ENCODE results near the gene FLNB. TPM values are rescaled to one million over a fixed set of nuclear protein-coding genes. Genes with fewer than 3 reads are reported as not detected.

The FLNB gene
- total and polyA plus RNA-seq, 2 of the 13 experiments (the other 11 are each of a cell fraction or from before 2014, with no cell fraction given), result 106 to 130 TPM

GRCh38 chr3:58102976-58103451 is 94.8 kb downstream of the FLNB start (continued):
- TF ChIP-seq ZNF646 (CRISPR knock-in tag; IDR thresholded peaks at IDR 0.05) (peak; percentile 86), FUBP1 (CRISPR knock-in tag; IDR thresholded peaks at IDR 0.05; ENCODE audit: borderline replicate concordance) (no peak), ZFP62 (CRISPR knock-in tag; IDR thresholded peaks at IDR 0.05) (no peak), ZNF609 (CRISPR knock-in tag; IDR thresholded peaks at IDR 0.05; ENCODE audit: borderline replicate concordance) (peak; percentile 75; the same call in 1 of the 2 replicates), HOXA5 (CRISPR knock-in tag; IDR thresholded peaks at IDR 0.05) (no peak), ZNF784 (CRISPR knock-in tag; IDR thresholded peaks at IDR 0.05; ENCODE audit: borderline replicate concordance) (no peak), ZNF710 (CRISPR knock-in tag; IDR thresholded peaks at IDR 0.05; ENCODE audit: borderline replicate concordance) (no peak), ZNF720 (CRISPR knock-in tag; IDR thresholded peaks at IDR 0.05) (no peak), EED (CRISPR knock-in tag; IDR thresholded peaks at IDR 0.05) (no peak), IRF1 (CRISPR knock-in tag; IDR thresholded peaks at IDR 0.05; ENCODE audit: low read depth) (no peak), NFE2L1 (CRISPR knock-in tag; IDR thresholded peaks at IDR 0.05; ENCODE audit: borderline replicate concordance) (no peak)
